ENCODE measurements around the gene FAM13C.
"Not testable (repeated sequence)": the region's sequence is repeated elsewhere in the genome, so short reads cannot be mapped to it uniquely, and the experiment has no call there.

FAM13C gene

DNA sequence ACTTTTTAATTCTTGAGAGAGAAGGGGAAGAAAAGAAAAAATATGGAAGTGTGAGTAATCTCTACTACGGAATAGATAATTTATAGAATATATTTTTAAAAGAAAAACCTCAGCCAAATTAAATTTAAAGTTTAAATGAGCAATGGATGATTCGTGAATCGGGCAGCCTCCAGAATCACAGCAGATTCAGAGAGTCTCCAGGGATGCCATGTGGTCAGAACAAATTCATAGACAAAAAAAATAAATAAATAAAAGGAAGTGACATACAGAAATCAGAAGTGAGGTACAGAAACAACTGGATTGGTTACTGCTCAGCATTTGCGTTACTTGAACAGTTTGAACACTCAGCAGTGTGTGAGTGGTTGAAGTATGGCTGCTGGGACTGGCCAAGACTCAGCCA is 132.9 kb downstream of the FAM13C start:
- Histone ChIP-seq H3K9me2 (replicated peaks; ENCODE audit: insufficient read depth, low read length) (no peaks in the 10 kb centered on the region), H3K27ac (ENCODE audit: low read length) (no peak overlapping the region), H3K9ac (ENCODE audit: low read length) (no peak overlapping the region), H3K4me1 (ENCODE audit: low read length) (no peaks in the 10 kb centered on the region), H3K4me2 (ENCODE audit: low read depth, low read length) (no peak overlapping the region), H3K79me2 (ENCODE audit: low read length) (no peaks in the 10 kb centered on the region), H4K20me1 (ENCODE audit: insufficient read depth, low read length) (no peaks in the 10 kb centered on the region), H3K27me3 (replicated peaks; ENCODE audit: insufficient read depth, low read length) (no peaks in the 10 kb centered on the region), H3K9me3 (replicated peaks; ENCODE audit: insufficient read depth, low read length) (no peaks in the 10 kb centered on the region), H3K36me3 (replicated peaks; ENCODE audit: insufficient read depth, low read length) (no peaks in the 10 kb centered on the region), H3F3A (ENCODE audit: insufficient read depth, low read length) (no peaks in the 10 kb centered on the region), H2AFZ (ENCODE audit: low read length) (no peak overlapping the region), H3K4me3 (ENCODE audit: low read length) (no peak overlapping the region)
- DNase-seq, result no peak
- no peak for TF ChIP-seq EZH2 (optimal IDR thresholded peaks at IDR 0.05; ENCODE audit: low read depth, low read length)
- no peak for TF ChIP-seq EZH2phosphoT487 (IDR thresholded peaks at IDR 0.05; ENCODE audit: low read length)
- TF ChIP-seq, protein P1, sequence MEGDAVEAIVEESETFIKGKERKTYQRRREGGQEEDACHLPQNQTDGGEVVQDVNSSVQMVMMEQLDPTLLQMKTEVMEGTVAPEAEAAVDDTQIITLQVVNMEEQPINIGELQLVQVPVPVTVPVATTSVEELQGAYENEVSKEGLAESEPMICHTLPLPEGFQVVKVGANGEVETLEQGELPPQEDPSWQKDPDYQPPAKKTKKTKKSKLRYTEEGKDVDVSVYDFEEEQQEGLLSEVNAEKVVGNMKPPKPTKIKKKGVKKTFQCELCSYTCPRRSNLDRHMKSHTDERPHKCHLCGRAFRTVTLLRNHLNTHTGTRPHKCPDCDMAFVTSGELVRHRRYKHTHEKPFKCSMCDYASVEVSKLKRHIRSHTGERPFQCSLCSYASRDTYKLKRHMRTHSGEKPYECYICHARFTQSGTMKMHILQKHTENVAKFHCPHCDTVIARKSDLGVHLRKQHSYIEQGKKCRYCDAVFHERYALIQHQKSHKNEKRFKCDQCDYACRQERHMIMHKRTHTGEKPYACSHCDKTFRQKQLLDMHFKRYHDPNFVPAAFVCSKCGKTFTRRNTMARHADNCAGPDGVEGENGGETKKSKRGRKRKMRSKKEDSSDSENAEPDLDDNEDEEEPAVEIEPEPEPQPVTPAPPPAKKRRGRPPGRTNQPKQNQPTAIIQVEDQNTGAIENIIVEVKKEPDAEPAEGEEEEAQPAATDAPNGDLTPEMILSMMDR (IDR thresholded peaks at IDR 0.05; ENCODE audit: low read length), result no peak

GRCh38 chr10:59227136-59227673 is 135.1 kb downstream of the FAM13C start:
- no peaks in the 10 kb centered on the region for H4K20me1 ChIP-seq (ENCODE audit: insufficient read depth, low read length)
- H3F3A ChIP-seq (ENCODE audit: insufficient read depth, low read length), result no peaks in the 10 kb centered on the region
- no peak overlapping the region for H3K4me3 ChIP-seq (ENCODE audit: low read length)
- H3K9me3 ChIP-seq (replicated peaks; ENCODE audit: insufficient read depth, low read length), result no peaks in the 10 kb centered on the region
- no peak overlapping the region for H3K27ac ChIP-seq (ENCODE audit: low read length)
- TF ChIP-seq, protein P1 (IDR thresholded peaks at IDR 0.05; ENCODE audit: low read length), result no peak
- TF ChIP-seq EZH2phosphoT487 (IDR thresholded peaks at IDR 0.05; ENCODE audit: low read length) (no peak), EZH2 (optimal IDR thresholded peaks at IDR 0.05; ENCODE audit: low read depth, low read length) (no peak)
- no peak overlapping the region for H3K4me2 ChIP-seq (ENCODE audit: low read depth, low read length)
- H3K36me3 ChIP-seq (replicated peaks; ENCODE audit: insufficient read depth, low read length), result no peaks in the 10 kb centered on the region
- no peaks in the 10 kb centered on the region for H3K9me2 ChIP-seq (replicated peaks; ENCODE audit: insufficient read depth, low read length)
- no peak overlapping the region for H3K9ac ChIP-seq (ENCODE audit: low read length)
- no peak overlapping the region for H2AFZ ChIP-seq (ENCODE audit: low read length)
- H3K4me1 ChIP-seq (ENCODE audit: low read length), result no peaks in the 10 kb centered on the region
- no peaks in the 10 kb centered on the region for H3K79me2 ChIP-seq (ENCODE audit: low read length)
- DNase-seq, result no peak
- no peaks in the 10 kb centered on the region for H3K27me3 ChIP-seq (replicated peaks; ENCODE audit: insufficient read depth, low read length)

- H3F3A ChIP-seq (ENCODE audit: insufficient read depth, low read length), result no peaks in the 10 kb centered on the region
- H3K27ac ChIP-seq (ENCODE audit: low read length), result no peak overlapping the region
- no peaks in the 10 kb centered on the region for H3K36me3 ChIP-seq (replicated peaks; ENCODE audit: insufficient read depth, low read length)
- H3K9me3 ChIP-seq (replicated peaks; ENCODE audit: insufficient read depth, low read length), result no peaks in the 10 kb centered on the region
- no peak overlapping the region for H2AFZ ChIP-seq (ENCODE audit: low read length)
- no peak overlapping the region for H3K4me3 ChIP-seq (ENCODE audit: low read length)
- H3K9ac ChIP-seq (ENCODE audit: low read length), result no peak overlapping the region
- H3K4me2 ChIP-seq (ENCODE audit: low read depth, low read length), result no peak overlapping the region
- DNase-seq, result no peak
- H3K4me1 ChIP-seq (ENCODE audit: low read length), result no peaks in the 10 kb centered on the region
- TF ChIP-seq, protein P1 (IDR thresholded peaks at IDR 0.05; ENCODE audit: low read length), result no peak
- no peak for TF ChIP-seq EZH2 (optimal IDR thresholded peaks at IDR 0.05; ENCODE audit: low read depth, low read length)
- TF ChIP-seq EZH2phosphoT487 (IDR thresholded peaks at IDR 0.05; ENCODE audit: low read length), result no peak
- H4K20me1 ChIP-seq (ENCODE audit: insufficient read depth, low read length), result no peaks in the 10 kb centered on the region
- H3K27me3 ChIP-seq (replicated peaks; ENCODE audit: insufficient read depth, low read length), result no peaks in the 10 kb centered on the region
- H3K79me2 ChIP-seq (ENCODE audit: low read length), result no peaks in the 10 kb centered on the region
- no peaks in the 10 kb centered on the region for H3K9me2 ChIP-seq (replicated peaks; ENCODE audit: insufficient read depth, low read length)
These were observed 137.1 kb downstream of the FAM13C start for GRCh38 chr10:59225211-59225610.

DNA sequence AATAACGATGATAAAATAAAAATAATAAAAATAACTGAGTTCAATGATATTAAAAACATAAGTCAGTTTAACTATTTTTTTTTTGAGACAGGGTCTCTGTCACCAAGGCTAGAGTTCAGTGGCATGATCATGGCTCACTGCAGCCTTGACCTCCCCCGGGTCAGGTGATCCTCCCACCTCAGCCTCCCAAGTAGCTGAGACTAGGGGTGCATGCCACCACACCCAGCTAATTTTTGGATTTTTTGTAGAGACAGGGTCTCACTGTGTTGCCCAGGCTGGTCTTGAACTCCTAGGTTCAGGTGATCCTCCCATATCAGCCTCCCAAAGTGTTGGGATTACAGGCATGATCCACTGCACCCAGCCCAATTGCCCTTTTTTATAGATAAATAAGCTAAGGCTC is 138.8 kb downstream of the FAM13C start:
- H3K4me2 ChIP-seq (ENCODE audit: low read depth, low read length); H3K36me3 ChIP-seq (replicated peaks; ENCODE audit: insufficient read depth, low read length); H3K9ac ChIP-seq (ENCODE audit: low read length); H4K20me1 ChIP-seq (ENCODE audit: insufficient read depth, low read length); H3K27me3 ChIP-seq (replicated peaks; ENCODE audit: insufficient read depth, low read length); H3F3A ChIP-seq (ENCODE audit: insufficient read depth, low read length); H3K4me3 ChIP-seq (ENCODE audit: low read length); H3K9me3 ChIP-seq (replicated peaks; ENCODE audit: insufficient read depth, low read length); H2AFZ ChIP-seq (ENCODE audit: low read length); H3K27ac ChIP-seq (ENCODE audit: low read length); DNase-seq; H3K79me2 ChIP-seq (ENCODE audit: low read length); H3K9me2 ChIP-seq (replicated peaks; ENCODE audit: insufficient read depth, low read length); H3K4me1 ChIP-seq (ENCODE audit: low read length): not testable (repeated sequence)

Measured in MM.1S (cell line).